SU-DHL-6 (cell line): ENCODE measurements around the gene CFAP410.

ENCODE experiments used
- CTCF ChIP-seq: fragments of 200-600 bp; sonication (generic); IDR thresholded peaks from one replicate; pipeline ENCODE4 v1.5.1; 2017; ENCODE audit warnings: antibody characterized with exemption, mild to moderate bottlenecking, low read length, moderate library complexity; ENCODE audit not compliant: insufficient read depth, poor library complexity, severe bottlenecking
- EZH2phosphoT487 ChIP-seq: fragments of 200-600 bp; sonication (generic), shearing (Covaris generic); conservative IDR thresholded peaks from 2 replicates; pipeline ENCODE4 v1.6.1; 2018; ENCODE audit warnings: mild to moderate bottlenecking, antibody characterized with exemption, low read length, moderate library complexity, mixed read lengths

GRCh38 chr21:44304011-44304616, 35.1 kb downstream of the CFAP410 start:
- TF ChIP-seq CTCF: no peak
- no peak for TF ChIP-seq EZH2phosphoT487
